ENCODE data around the gene WNK3.

Gene WNK3

GRCh38 chrX:54173791-54174190 is 184.1 kb downstream of the WNK3 start:
- H3K9me3 ChIP-seq = no peaks in the 10 kb centered on the region
- no peak for DNase-seq (ENCODE audit: low spot score in 2 of 2)
- H3K27me3 ChIP-seq (ENCODE audit: low read depth) = no peaks in the 10 kb centered on the region
- peaks cover 14% of the 10 kb centered on the region for H3K4me1 ChIP-seq
- no peak overlapping the region for H3K4me3 ChIP-seq
- H3K36me3 ChIP-seq (replicated peaks) = peaks cover 16% of the 10 kb centered on the region
- in situ Hi-C loops (cut with MboI; ENCODE audit: low sequenced_read_pairs) = no loop called here

- H3K27me3 ChIP-seq (ENCODE audit: low read depth) = no peaks in the 10 kb centered on the region
- H3K36me3 ChIP-seq (replicated peaks) = peaks cover 16% of the 10 kb centered on the region
- in situ Hi-C loops (cut with MboI; ENCODE audit: low sequenced_read_pairs) = no loop called here
- H3K9me3 ChIP-seq = no peaks in the 10 kb centered on the region
- H3K4me1 ChIP-seq = peaks cover under 1% of the 10 kb centered on the region
- DNase-seq (ENCODE audit: low spot score in 2 of 2) = no peak
- H3K4me3 ChIP-seq = no peak overlapping the region
Observed at GRCh38 chrX:54172455-54172854, 185.4 kb downstream of the WNK3 start.

DNA sequence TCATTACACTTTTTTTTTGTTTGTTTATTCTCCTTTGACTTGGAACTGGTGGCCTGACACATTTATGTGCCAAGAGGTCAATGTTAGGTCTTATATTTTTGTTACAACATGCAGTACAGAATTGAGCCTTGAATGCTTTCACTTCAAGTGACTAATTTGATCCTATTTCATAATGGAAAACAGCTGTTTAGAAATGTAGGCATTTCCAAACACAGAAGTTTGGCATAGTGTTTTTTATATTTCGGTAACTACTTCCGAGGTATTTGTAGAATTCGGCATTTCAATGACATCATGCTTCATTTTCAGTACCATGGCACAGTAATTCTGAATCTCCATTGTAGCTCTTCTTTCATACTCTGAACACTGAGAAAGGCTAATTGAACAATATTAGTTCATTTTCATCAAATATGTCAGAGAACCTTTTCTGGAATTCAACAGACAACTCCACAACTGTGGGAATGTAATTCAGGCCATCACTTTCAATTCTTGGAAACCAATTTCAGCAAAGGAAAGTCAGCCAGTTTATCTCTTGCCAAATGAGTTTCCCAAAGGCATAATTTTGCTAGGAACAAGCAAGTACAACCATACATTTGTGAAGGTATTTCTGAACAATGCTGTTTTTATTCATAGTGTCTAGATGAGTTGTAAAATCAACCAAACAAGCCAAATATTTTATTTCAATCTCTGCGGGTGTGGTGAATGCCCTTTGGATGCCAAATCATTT is 186.2 kb downstream of the WNK3 start:
- no peaks in the 10 kb centered on the region for H3K27me3 ChIP-seq (ENCODE audit: low read depth)
- in situ Hi-C loops (cut with MboI; ENCODE audit: low sequenced_read_pairs) = no loop called here
- H3K9me3 ChIP-seq = no peaks in the 10 kb centered on the region
- no peak overlapping the region for H3K4me3 ChIP-seq
- no peak for DNase-seq (ENCODE audit: low spot score in 2 of 2)
- peaks cover 15% of the 10 kb centered on the region for H3K36me3 ChIP-seq (replicated peaks)
- peaks cover 7% of the 10 kb centered on the region for H3K4me1 ChIP-seq

DNA sequence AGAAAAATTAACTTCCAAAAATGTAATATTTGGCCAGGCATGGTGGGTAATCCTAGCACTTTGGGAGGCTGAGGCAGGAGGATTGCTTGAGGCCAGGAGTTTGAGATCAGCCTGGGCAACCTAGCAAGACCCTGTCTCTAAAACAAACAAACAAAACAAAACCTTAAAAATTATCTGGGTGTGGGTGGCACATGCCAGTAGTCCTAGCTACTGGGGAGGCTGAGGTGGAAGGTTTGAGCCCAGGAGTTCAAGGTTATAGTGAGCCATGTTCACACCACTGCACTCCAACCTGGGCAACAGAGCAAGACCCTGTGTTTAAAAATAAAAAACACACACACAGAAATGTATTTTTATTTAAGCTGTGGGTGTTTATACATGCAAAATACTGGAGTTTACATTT is 186.8 kb downstream of the WNK3 start:
- H3K4me3 ChIP-seq = no peak overlapping the region
- in situ Hi-C loops (cut with MboI; ENCODE audit: low sequenced_read_pairs) = no loop called here
- no peak for DNase-seq (ENCODE audit: low spot score in 2 of 2)
- peaks cover 12% of the 10 kb centered on the region for H3K36me3 ChIP-seq (replicated peaks)
- no peaks in the 10 kb centered on the region for H3K27me3 ChIP-seq (ENCODE audit: low read depth)
- no peaks in the 10 kb centered on the region for H3K9me3 ChIP-seq
- peaks cover 13% of the 10 kb centered on the region for H3K4me1 ChIP-seq

- H3K36me3 ChIP-seq (replicated peaks) = peaks cover 4% of the 10 kb centered on the region; the same call in 1 of the 2 replicates
- H3K9me3 ChIP-seq = no peaks in the 10 kb centered on the region
- no peaks in the 10 kb centered on the region for H3K27me3 ChIP-seq (ENCODE audit: low read depth)
- peaks cover 27% of the 10 kb centered on the region for H3K4me1 ChIP-seq
- H3K4me3 ChIP-seq = no peak overlapping the region
- peak; percentile 12 to 13 for DNase-seq (ENCODE audit: low spot score in 2 of 2)
- in situ Hi-C loops (cut with MboI; ENCODE audit: low sequenced_read_pairs) = no loop called here
Observed at GRCh38 chrX:54166915-54167314, 190.9 kb downstream of the WNK3 start.

DNA sequence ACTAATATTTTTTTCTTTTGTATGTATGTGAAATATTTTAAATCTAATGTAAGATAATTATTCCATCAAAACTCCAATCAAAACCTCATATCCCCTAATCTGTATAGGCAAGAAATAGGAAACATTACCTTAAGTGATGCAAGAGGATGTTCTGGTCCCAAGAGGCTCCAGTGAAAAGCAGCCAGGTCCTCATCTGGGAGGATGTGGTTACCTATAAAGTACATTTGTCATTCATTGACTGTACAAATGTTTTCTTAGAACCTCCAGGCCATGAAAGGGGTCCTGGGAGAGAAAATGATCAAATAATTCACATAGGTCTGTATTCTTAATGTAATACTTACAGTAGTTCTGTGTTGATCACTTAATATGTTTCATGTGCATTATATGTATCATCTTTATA is 200.3 kb downstream of the WNK3 start:
- Histone ChIP-seq H3K9me3 (no peaks in the 10 kb centered on the region), H3K4me1 (no peaks in the 10 kb centered on the region)
- in situ Hi-C loops (cut with MboI; ENCODE audit: low sequenced_read_pairs) = no loop called here

More for the DNA sequence above, 200.3 kb downstream of the WNK3 start:
- no peak overlapping the region for H3K4me3 ChIP-seq
- peaks cover 6% of the 10 kb centered on the region for H3K36me3 ChIP-seq (replicated peaks)
- H3K27me3 ChIP-seq (ENCODE audit: low read depth) = no peaks in the 10 kb centered on the region
- no peak for DNase-seq (ENCODE audit: low spot score in 2 of 2)

Measured in HAP-1 (cell line).